Gastrocnemius medialis (tissue), 4 donors: ENCODE data around the gene EHD1. TPM values are rescaled to one million over a fixed set of nuclear protein-coding genes. Genes with fewer than 3 reads are reported as not detected.

Experiments used
- ATAC-seq, 2 donors: fragments of 150-250 bp; one replicate each; pipeline ENCODE4 v1.9.1; 2016
- DNase-seq, 2 donors: peaks; one replicate each; pipeline ENCODE4 v3.0.0-alpha.2; 2019
- H3K27ac ChIP-seq, 4 donors: fragments of 200-600 bp; sonication (generic); 1 replicate in 1 of 4; 2 replicates in 3 of 4; pipeline ENCODE4 v1.5.1; 2016 to 2018; ENCODE audit warnings: mild to moderate bottlenecking in 2 of 4, moderate library complexity in 1 of 4
- H3K27me3 ChIP-seq, 3 donors: fragments of 200-600 bp; sonication (generic) in 2 of 3; 1 replicate in 1 of 3; 2 replicates in 2 of 3; pipeline versions ENCODE4 v1.5.1 to v1.6.0; 2016 to 2019; ENCODE audit warnings: mild to moderate bottlenecking in 1 of 3, moderate library complexity in 1 of 3
- H3K36me3 ChIP-seq, 2 donors: fragments of 200-600 bp; sonication (generic) in 1 of 2; one replicate each; pipeline ENCODE4 v1.5.1; 2017 to 2018
- H3K4me1 ChIP-seq, 2 donors: fragments of 200-600 bp; sonication (generic) in 1 of 2; one replicate each; pipeline ENCODE4 v1.5.1; 2016 to 2017; ENCODE audit warnings: mild to moderate bottlenecking in 2 of 2
- H3K4me3 ChIP-seq, 4 donors: fragments of 200-600 bp; sonication (generic) in 3 of 4; 1 replicate in 1 of 4; 2 replicates in 3 of 4; pipeline ENCODE4 v1.5.1; 2016 to 2019; ENCODE audit warnings: mild to moderate bottlenecking in 2 of 4
- H3K9me3 ChIP-seq, 3 donors: fragments of 200-600 bp; sonication (generic) in 2 of 3; 1 replicate in 1 of 3; 2 replicates in 2 of 3; pipeline ENCODE4 v1.5.1; 2016 to 2019
- CTCF ChIP-seq, 5 experiments: fragments of 450-650 bp in 3 of 5; fragments of 200-600 bp in 2 of 5; sonication (generic) in 2 of 5; IDR thresholded peaks in 4 of 5; conservative IDR thresholded peaks in 1 of 5; 1 replicate in 4 of 5; 2 replicates in 1 of 5; pipeline ENCODE4 v1.5.1; 2016 to 2019; ENCODE audit warnings: antibody characterized with exemption in 5 of 5, mild to moderate bottlenecking in 3 of 5, moderate library complexity in 3 of 5
- POLR2A ChIP-seq, 2 donors: fragments of 450-650 bp; IDR thresholded peaks; one replicate each; pipeline ENCODE4 v1.6.1; 2017; ENCODE audit warnings: antibody characterized with exemption in 2 of 2, mild to moderate bottlenecking in 2 of 2, moderate library complexity in 2 of 2
- in situ Hi-C, 4 donors: fragments of 200-750 bp; cut with MboI; loops; one replicate each; pipeline versions ENCODE4 v1.15.0 to v1.8.0; 2017; ENCODE audit warnings: low sequenced_read_pairs in 4 of 4
- intact Hi-C: fragments of 100-400 bp; cut with DNase I; formaldehyde crosslinking; loops from one replicate; pipeline ENCODE4 v1.15.1; 2023; ENCODE audit warnings: low total_unique reads
- total RNA-seq, 4 donors: library from RNA; depleted of rRNA; stranded (reverse); fragments of >200 nt; gene quantifications; one replicate each; pipeline versions ENCODE4 v1.1.0 to v1.2.3, GENCODE V29; 2016

Gene EHD1
- total RNA-seq, 4 donors from 2014 or later: 24.8 to 46.2 (median 31.3) TPM

GRCh38 chr11:64854157-64854533, 24.3 kb downstream of the EHD1 start:
- in situ Hi-C loops: no loop called here
- Histone ChIP-seq H3K27me3 (no peaks in the 10 kb centered on the region), H3K36me3 (no peaks in the 10 kb centered on the region), H3K4me3 (peak overlapping the region in 1 of 4 donors; percentile 19), H3K9me3 (no peaks in the 10 kb centered on the region), H3K4me1 (peaks cover 86 to 92% of the 10 kb centered on the region in 2 donors), H3K27ac (peak overlapping the region; percentile 90 to 94 (median 92))
- intact Hi-C loops: loop anchor here (2.0 to 10.0 kb wide), 2 partner anchors 71 to 261 kb away; partner anchors contain the start of genes PPP2R5B, TM7SF2 and ZNHIT2
- TF ChIP-seq POLR2A (IDR thresholded peaks at IDR 0.05) (no peak), CTCF (IDR thresholded peaks at IDR 0.05 in 4 of 5, conservative IDR thresholded peaks at IDR 0.05 in 1 of 5) (no peak)
- ATAC-seq: no peak
- peak in 1 of 2 donors; percentile 33 for DNase-seq

GRCh38 chr11:64853709-64854108, 24.7 kb downstream of the EHD1 start:
- DNase-seq (peak in 1 of 2 donors; percentile 37), ATAC-seq (no peak)
- Histone ChIP-seq H3K36me3 (no peaks in the 10 kb centered on the region), H3K4me1 (peaks cover 86 to 92% of the 10 kb centered on the region in 2 donors), H3K27me3 (no peaks in the 10 kb centered on the region), H3K27ac (peak overlapping the region; percentile 90 to 94 (median 92)), H3K4me3 (no peak overlapping the region), H3K9me3 (no peaks in the 10 kb centered on the region)
- in situ Hi-C loops: no loop called here
- no peak for TF ChIP-seq POLR2A (IDR thresholded peaks at IDR 0.05)
- no peak for TF ChIP-seq CTCF (IDR thresholded peaks at IDR 0.05 in 4 of 5, conservative IDR thresholded peaks at IDR 0.05 in 1 of 5)
- intact Hi-C loops: loop anchor here (2.0 to 10.0 kb wide), 2 partner anchors 71 to 261 kb away; partner anchors contain the start of genes PPP2R5B, TM7SF2 and ZNHIT2

GRCh38 chr11:64852804-64853509, 25.5 kb downstream of the EHD1 start:
- peak in 1 of 2 donors; percentile 49 for DNase-seq
- Histone ChIP-seq H3K4me3 (no peak overlapping the region), H3K9me3 (no peaks in the 10 kb centered on the region), H3K27me3 (no peaks in the 10 kb centered on the region), H3K4me1 (peaks cover 83 to 93% of the 10 kb centered on the region in 2 donors), H3K27ac (peak overlapping the region; percentile 90 to 94 (median 92)), H3K36me3 (no peaks in the 10 kb centered on the region)
- ATAC-seq: no peak
- in situ Hi-C loops: no loop called here
- intact Hi-C loops: loop anchor here (10.0 kb wide), 1 partner anchor 262 kb away; the partner anchor contains the start of genes TM7SF2 and ZNHIT2
- TF ChIP-seq CTCF (IDR thresholded peaks at IDR 0.05 in 4 of 5, conservative IDR thresholded peaks at IDR 0.05 in 1 of 5) (no peak), POLR2A (IDR thresholded peaks at IDR 0.05) (no peak)

- in situ Hi-C loops: no loop called here
- Histone ChIP-seq H3K4me3 (no peak overlapping the region), H3K27me3 (no peaks in the 10 kb centered on the region), H3K4me1 (peaks cover 79 to 84% of the 10 kb centered on the region in 2 donors), H3K9me3 (no peaks in the 10 kb centered on the region), H3K27ac (peak overlapping the region; percentile 33 to 94 (median 62)), H3K36me3 (no peaks in the 10 kb centered on the region)
- DNase-seq (no peak), ATAC-seq (no peak)
- intact Hi-C loops: loop anchor here (10.0 kb wide), 1 partner anchor 263 kb away; the partner anchor contains the start of genes TM7SF2 and ZNHIT2
- TF ChIP-seq CTCF (IDR thresholded peaks at IDR 0.05 in 4 of 5, conservative IDR thresholded peaks at IDR 0.05 in 1 of 5) (no peak), POLR2A (IDR thresholded peaks at IDR 0.05) (no peak)
Measured at GRCh38 chr11:64851831-64852351, 26.5 kb downstream of the EHD1 start.
